ENCODE data around the gene CMC2. TPM values are rescaled to one million over a fixed set of nuclear protein-coding genes. Genes with fewer than 3 reads are reported as not detected.
A peak's percentile ranks its signal among the peaks of the same experiment; 100 is the strongest.

Gene CMC2
- total and polyA plus RNA-seq, 2 of the 13 experiments (the other 11 are each of a cell fraction or from before 2014, with no cell fraction given), result 116 to 129 TPM

GRCh38 chr16:81035975-81036750 lies 29.5 kb upstream of the CMC2 start (continued):
- TF ChIP-seq MIER3 (CRISPR knock-in tag; IDR thresholded peaks at IDR 0.05; ENCODE audit: borderline replicate concordance) (0 out of 2 replicates have a peak, but pooled peaks have one; percentile 7), NR1H2 (CRISPR knock-in tag; IDR thresholded peaks at IDR 0.05; ENCODE audit: borderline replicate concordance, low read depth) (no peak), ZNF883 (CRISPR knock-in tag; IDR thresholded peaks at IDR 0.05; ENCODE audit: not compliant biosample characterization) (peak; percentile 37), ZMYM4 (CRISPR knock-in tag; IDR thresholded peaks at IDR 0.05) (no peak), ZNF567 (CRISPR knock-in tag; IDR thresholded peaks at IDR 0.05; ENCODE audit: borderline replicate concordance) (peak; percentile 40; the same call in 1 of the 2 replicates), PRDM15 (CRISPR knock-in tag; IDR thresholded peaks at IDR 0.05) (no peak), ZNF101 (CRISPR knock-in tag; IDR thresholded peaks at IDR 0.05; ENCODE audit: borderline replicate concordance, low read depth) (no peak), ZFP90 (CRISPR knock-in tag; IDR thresholded peaks at IDR 0.05; ENCODE audit: borderline replicate concordance) (peak; percentile 41; the same call in 1 of the 2 replicates), MAF1 (CRISPR knock-in tag; IDR thresholded peaks at IDR 0.05; ENCODE audit: borderline replicate concordance) (peak; percentile 20; the same call in 1 of the 2 replicates), ZNF629 (CRISPR knock-in tag; conservative IDR thresholded peaks at IDR 0.05) (no peak), ZSCAN12 (CRISPR knock-in tag; IDR thresholded peaks at IDR 0.05) (no peak), RFX1 (IDR thresholded peaks at IDR 0.05) (no peak), SPEN (CRISPR knock-in tag; IDR thresholded peaks at IDR 0.05; ENCODE audit: low read depth) (peak; percentile 16; the same call in 1 of the 2 replicates), EZH2 (conservative IDR thresholded peaks at IDR 0.05; ENCODE audit: low read depth, low read length) (no peak), ZNF34 (CRISPR knock-in tag; IDR thresholded peaks at IDR 0.05; ENCODE audit: borderline replicate concordance) (no peak), TFE3 (CRISPR knock-in tag; IDR thresholded peaks at IDR 0.05) (no peak), ZSCAN21 (CRISPR knock-in tag; IDR thresholded peaks at IDR 0.05; ENCODE audit: borderline replicate concordance) (peak; percentile 66; the same call in 1 of the 2 replicates)
- TF ChIP-seq, protein P1, sequence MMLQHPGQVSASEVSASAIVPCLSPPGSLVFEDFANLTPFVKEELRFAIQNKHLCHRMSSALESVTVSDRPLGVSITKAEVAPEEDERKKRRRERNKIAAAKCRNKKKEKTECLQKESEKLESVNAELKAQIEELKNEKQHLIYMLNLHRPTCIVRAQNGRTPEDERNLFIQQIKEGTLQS (CRISPR knock-in tag; IDR thresholded peaks at IDR 0.05), result no peak
- TF ChIP-seq, protein P2, sequence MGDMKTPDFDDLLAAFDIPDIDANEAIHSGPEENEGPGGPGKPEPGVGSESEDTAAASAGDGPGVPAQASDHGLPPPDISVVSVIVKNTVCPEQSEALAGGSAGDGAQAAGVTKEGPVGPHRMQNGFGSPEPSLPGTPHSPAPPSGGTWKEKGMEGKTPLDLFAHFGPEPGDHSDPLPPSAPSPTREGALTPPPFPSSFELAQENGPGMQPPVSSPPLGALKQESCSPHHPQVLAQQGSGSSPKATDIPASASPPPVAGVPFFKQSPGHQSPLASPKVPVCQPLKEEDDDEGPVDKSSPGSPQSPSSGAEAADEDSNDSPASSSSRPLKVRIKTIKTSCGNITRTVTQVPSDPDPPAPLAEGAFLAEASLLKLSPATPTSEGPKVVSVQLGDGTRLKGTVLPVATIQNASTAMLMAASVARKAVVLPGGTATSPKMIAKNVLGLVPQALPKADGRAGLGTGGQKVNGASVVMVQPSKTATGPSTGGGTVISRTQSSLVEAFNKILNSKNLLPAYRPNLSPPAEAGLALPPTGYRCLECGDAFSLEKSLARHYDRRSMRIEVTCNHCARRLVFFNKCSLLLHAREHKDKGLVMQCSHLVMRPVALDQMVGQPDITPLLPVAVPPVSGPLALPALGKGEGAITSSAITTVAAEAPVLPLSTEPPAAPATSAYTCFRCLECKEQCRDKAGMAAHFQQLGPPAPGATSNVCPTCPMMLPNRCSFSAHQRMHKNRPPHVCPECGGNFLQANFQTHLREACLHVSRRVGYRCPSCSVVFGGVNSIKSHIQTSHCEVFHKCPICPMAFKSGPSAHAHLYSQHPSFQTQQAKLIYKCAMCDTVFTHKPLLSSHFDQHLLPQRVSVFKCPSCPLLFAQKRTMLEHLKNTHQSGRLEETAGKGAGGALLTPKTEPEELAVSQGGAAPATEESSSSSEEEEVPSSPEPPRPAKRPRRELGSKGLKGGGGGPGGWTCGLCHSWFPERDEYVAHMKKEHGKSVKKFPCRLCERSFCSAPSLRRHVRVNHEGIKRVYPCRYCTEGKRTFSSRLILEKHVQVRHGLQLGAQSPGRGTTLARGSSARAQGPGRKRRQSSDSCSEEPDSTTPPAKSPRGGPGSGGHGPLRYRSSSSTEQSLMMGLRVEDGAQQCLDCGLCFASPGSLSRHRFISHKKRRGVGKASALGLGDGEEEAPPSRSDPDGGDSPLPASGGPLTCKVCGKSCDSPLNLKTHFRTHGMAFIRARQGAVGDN (CRISPR knock-in tag; IDR thresholded peaks at IDR 0.05), result peak; percentile 54
